Measurements from ENCODE around the gene RARS2. TPM values are rescaled to one million over a fixed set of nuclear protein-coding genes. Genes with fewer than 3 reads are reported as not detected.

RARS2 gene
- total and polyA plus RNA-seq, 2 experiments from 2014 or later = 31.8 to 38.5 TPM

GRCh38 chr6:87583822-87584221 is 6.0 kb downstream of the RARS2 start (continued):
- TF ChIP-seq STAT1 (IDR thresholded peaks at IDR 0.05; ENCODE audit: unreplicated experiment) (no peak), ETS1 (IDR thresholded peaks at IDR 0.05) (no peak), NANOG (IDR thresholded peaks at IDR 0.05; ENCODE audit: borderline replicate concordance) (no peak), REST (IDR thresholded peaks at IDR 0.05; ENCODE audit: unreplicated experiment) (no peak), POLR2AphosphoS5 (IDR thresholded peaks at IDR 0.05; ENCODE audit: low read depth) (no peak), ZNF331 (CRISPR knock-in tag; IDR thresholded peaks at IDR 0.05; ENCODE audit: low read depth) (no peak), CTCF (conservative IDR thresholded peaks at IDR 0.05; ENCODE audit: low read depth in 2 of 2) (no peak)

GRCh38 chr6:87575423-87575822 is 14.4 kb downstream of the RARS2 start:
- H3K27ac ChIP-seq (ENCODE audit: low read depth) = no peak overlapping the region
- peaks cover 43% of the 10 kb centered on the region for H3K4me1 Mint-ChIP-seq
- no peaks in the 10 kb centered on the region; the same call in 2 of the 3 replicates for H3K9me3 Mint-ChIP-seq
- H4K20me1 ChIP-seq (replicated peaks; ENCODE audit: insufficient read depth) = peaks cover 5% of the 10 kb centered on the region; the same call in 1 of the 2 replicates
- no peaks in the 10 kb centered on the region for H3K27me3 ChIP-seq (ENCODE audit: insufficient read depth)
- H3K4me2 ChIP-seq = no peak overlapping the region
- no peak for DNase-seq (ENCODE audit: low spot score)
- no peak overlapping the region for H2AFZ ChIP-seq
- H3K4me3 Mint-ChIP-seq = no peak overlapping the region
- no peaks in the 10 kb centered on the region for H3K9me2 ChIP-seq (ENCODE audit: insufficient read depth)
- H3K4me1 ChIP-seq (ENCODE audit: insufficient read depth) = peaks cover 20% of the 10 kb centered on the region
- peaks cover 2% of the 10 kb centered on the region for H3K27me3 Mint-ChIP-seq (ENCODE audit: insufficient read depth, low read depth, poor library complexity)
- H3K4me3 ChIP-seq = no peak overlapping the region
- no peaks in the 10 kb centered on the region for H3F3A ChIP-seq (replicated peaks; ENCODE audit: low read depth)
- peaks cover 96% of the 10 kb centered on the region for H3K79me2 ChIP-seq (replicated peaks; ENCODE audit: insufficient read depth)
- H3K36me3 ChIP-seq (ENCODE audit: insufficient read depth) = no peaks in the 10 kb centered on the region
- peaks cover 16% of the 10 kb centered on the region for H3K36me3 Mint-ChIP-seq (ENCODE audit: low read depth)
- no peak overlapping the region; the same call in 1 of the 2 replicates for H3K27ac Mint-ChIP-seq
- ATAC-seq = no peak
- TF ChIP-seq STAT1 (IDR thresholded peaks at IDR 0.05; ENCODE audit: unreplicated experiment) = no peak
- TF ChIP-seq EZH2phosphoT487 (IDR thresholded peaks at IDR 0.05; ENCODE audit: unreplicated experiment) = no peak
- TF ChIP-seq CTCF (conservative IDR thresholded peaks at IDR 0.05; ENCODE audit: low read depth in 2 of 2) = no peak
- no peak for TF ChIP-seq ETS1 (IDR thresholded peaks at IDR 0.05)
- TF ChIP-seq NANOG (IDR thresholded peaks at IDR 0.05; ENCODE audit: borderline replicate concordance) = no peak
- TF ChIP-seq REST (IDR thresholded peaks at IDR 0.05; ENCODE audit: unreplicated experiment) = no peak
- no peak for TF ChIP-seq ZNF331 (CRISPR knock-in tag; IDR thresholded peaks at IDR 0.05; ENCODE audit: low read depth)
- TF ChIP-seq CREB1 (CRISPR knock-in tag; IDR thresholded peaks at IDR 0.05; ENCODE audit: low read depth) = no peak
